ENCODE results near the gene USP22.

USP22 gene

GRCh38 chr17:21037117-21037803 is 5.6 kb downstream of the USP22 start:
- H3K9me3 ChIP-seq (ENCODE audit: control insufficient read depth, insufficient read depth, low read length), result no peaks in the 10 kb centered on the region
- H3K36me3 ChIP-seq (ENCODE audit: insufficient read depth, low read length), result peaks cover 7% of the 10 kb centered on the region
- H3K4me1 ChIP-seq (ENCODE audit: insufficient read depth, low read length), result peaks cover 50% of the 10 kb centered on the region
- H3K9ac ChIP-seq (ENCODE audit: low read depth, low read length), result no peak overlapping the region

DNA sequence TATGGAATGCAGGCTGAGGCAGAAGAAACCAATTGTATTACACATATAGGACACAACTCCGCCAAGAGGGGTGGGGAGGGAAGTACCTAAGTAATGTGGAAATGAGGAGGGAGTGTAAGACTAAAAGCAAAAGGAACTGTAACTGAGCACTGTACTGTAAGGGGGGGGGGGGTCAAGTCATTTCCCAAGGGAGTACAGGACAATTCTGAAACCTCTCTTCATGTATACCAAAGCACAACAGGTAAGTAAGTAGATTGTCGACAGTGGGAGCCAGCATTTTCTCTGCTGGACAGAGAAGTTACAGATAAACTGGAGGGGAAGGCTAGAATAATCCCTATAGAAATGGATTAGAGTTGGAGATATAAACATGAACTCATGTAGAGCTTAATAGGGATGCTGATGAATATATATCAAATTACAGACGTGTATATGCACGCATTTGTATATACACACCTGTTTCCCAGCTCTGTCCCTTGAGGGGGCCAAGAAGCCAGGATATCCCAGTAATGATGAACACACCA is 6.4 kb downstream of the USP22 start:
- Histone ChIP-seq H3K9ac (ENCODE audit: low read depth, low read length) (no peak overlapping the region), H3K9me3 (ENCODE audit: control insufficient read depth, insufficient read depth, low read length) (no peaks in the 10 kb centered on the region), H3K36me3 (ENCODE audit: insufficient read depth, low read length) (peaks cover 7% of the 10 kb centered on the region), H3K4me1 (ENCODE audit: insufficient read depth, low read length) (peaks cover 57% of the 10 kb centered on the region)

- Histone ChIP-seq H3K4me1 (ENCODE audit: insufficient read depth, low read length) (peaks cover 57% of the 10 kb centered on the region), H3K36me3 (ENCODE audit: insufficient read depth, low read length) (peaks cover 7% of the 10 kb centered on the region), H3K9me3 (ENCODE audit: control insufficient read depth, insufficient read depth, low read length) (no peaks in the 10 kb centered on the region), H3K9ac (ENCODE audit: low read depth, low read length) (no peak overlapping the region)
These were observed 7.4 kb downstream of the USP22 start for GRCh38 chr17:21035406-21035805.

DNA sequence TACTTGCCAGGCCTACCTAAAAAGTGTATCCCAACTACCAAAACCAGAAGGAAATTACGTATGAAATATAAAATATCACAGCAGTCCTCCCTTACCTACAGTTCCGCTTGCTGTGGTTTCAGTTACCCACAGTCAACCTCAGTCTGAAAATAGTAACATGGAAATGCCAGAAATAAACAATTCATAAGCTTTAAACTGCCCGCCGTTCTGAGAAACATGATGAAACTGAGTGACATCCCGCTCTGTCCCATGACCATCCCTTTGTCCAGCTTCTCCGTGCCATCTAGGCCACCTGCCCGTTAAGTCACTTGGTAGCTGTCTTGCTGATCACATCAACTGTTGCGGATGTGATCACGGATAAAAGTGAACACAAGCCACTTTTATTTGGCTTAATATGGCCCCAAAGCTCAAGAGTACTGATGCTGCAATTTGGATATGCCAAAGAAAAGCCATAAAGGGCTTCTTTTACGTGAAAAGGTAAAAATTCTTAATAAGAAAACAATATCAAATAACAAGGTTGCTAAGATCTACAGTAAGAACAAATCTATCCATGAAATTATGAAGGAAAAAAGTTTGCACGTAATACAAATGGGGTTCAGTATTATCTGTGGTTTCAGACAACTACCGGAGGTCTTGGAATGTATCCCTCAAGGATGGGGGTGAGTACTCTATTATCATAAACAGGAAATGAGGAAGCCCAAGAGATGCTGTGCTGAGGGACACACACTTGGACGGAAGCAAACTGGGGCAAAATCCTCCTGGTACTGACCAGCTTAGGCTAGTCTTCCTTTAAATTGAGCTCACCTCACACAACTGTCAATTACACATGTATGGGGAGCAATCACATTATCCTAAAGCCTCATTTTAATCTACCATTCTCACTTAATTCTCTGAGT is 8.2 kb downstream of the USP22 start:
- H3K9ac ChIP-seq (ENCODE audit: low read depth, low read length), result no peak overlapping the region
- peaks cover 53% of the 10 kb centered on the region for H3K4me1 ChIP-seq (ENCODE audit: insufficient read depth, low read length)

GRCh38 chr17:21033350-21033749 is 9.5 kb downstream of the USP22 start:
- no peaks in the 10 kb centered on the region for H3K9me3 ChIP-seq (ENCODE audit: control insufficient read depth, insufficient read depth, low read length)
- H3K9ac ChIP-seq (ENCODE audit: low read depth, low read length), result no peak overlapping the region
- peaks cover 50% of the 10 kb centered on the region for H3K4me1 ChIP-seq (ENCODE audit: insufficient read depth, low read length)
- H3K36me3 ChIP-seq (ENCODE audit: insufficient read depth, low read length), result peaks cover 2% of the 10 kb centered on the region

More for the DNA sequence above, 8.2 kb downstream of the USP22 start:
- Histone ChIP-seq H3K9me3 (ENCODE audit: control insufficient read depth, insufficient read depth, low read length) (no peaks in the 10 kb centered on the region), H3K36me3 (ENCODE audit: insufficient read depth, low read length) (peaks cover 5% of the 10 kb centered on the region)

DNA sequence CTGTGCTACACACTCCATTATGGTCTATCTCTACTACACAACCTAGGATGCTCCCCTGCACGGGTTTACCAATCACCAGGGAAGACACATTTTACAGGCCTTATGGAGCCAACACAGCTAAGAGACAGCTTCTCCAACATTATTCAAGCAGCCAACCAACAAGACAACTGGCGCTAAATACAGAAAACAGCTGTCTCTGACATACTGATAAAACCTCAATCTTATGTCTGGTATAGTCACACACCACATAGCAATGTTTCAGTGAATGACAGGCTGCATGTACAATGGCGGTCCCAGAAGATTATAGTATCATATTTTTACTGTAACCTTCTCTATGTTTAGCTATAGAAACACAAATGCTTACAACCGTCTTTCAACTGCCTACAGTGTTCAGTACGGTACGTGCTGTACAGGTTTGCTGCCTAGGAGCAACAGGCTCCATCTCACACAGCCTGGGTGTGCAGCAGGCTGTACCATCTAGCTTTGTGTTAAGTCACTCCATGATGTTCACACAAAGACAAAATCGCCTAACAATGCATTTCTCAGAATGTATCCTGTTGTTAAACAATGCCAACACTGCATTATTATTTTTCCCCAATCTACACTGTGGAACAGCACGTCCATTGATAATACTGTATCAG is 10.9 kb downstream of the USP22 start:
- Histone ChIP-seq H3K4me1 (ENCODE audit: insufficient read depth, low read length) (peaks cover 42% of the 10 kb centered on the region), H3K9me3 (ENCODE audit: control insufficient read depth, insufficient read depth, low read length) (no peaks in the 10 kb centered on the region), H3K9ac (ENCODE audit: low read depth, low read length) (no peak overlapping the region), H3K36me3 (ENCODE audit: insufficient read depth, low read length) (peaks cover 16% of the 10 kb centered on the region)

- Histone ChIP-seq H3K4me1 (ENCODE audit: insufficient read depth, low read length) (peaks cover 32% of the 10 kb centered on the region), H3K9ac (ENCODE audit: low read depth, low read length) (no peak overlapping the region), H3K9me3 (ENCODE audit: control insufficient read depth, insufficient read depth, low read length) (no peaks in the 10 kb centered on the region), H3K36me3 (ENCODE audit: insufficient read depth, low read length) (peaks cover 25% of the 10 kb centered on the region)
These were observed 12.4 kb downstream of the USP22 start for GRCh38 chr17:21030375-21030774.

- peaks cover 27% of the 10 kb centered on the region for H3K36me3 ChIP-seq (ENCODE audit: insufficient read depth, low read length)
- no peak overlapping the region for H3K9ac ChIP-seq (ENCODE audit: low read depth, low read length)
- H3K4me1 ChIP-seq (ENCODE audit: insufficient read depth, low read length), result peaks cover 24% of the 10 kb centered on the region
- no peaks in the 10 kb centered on the region for H3K9me3 ChIP-seq (ENCODE audit: control insufficient read depth, insufficient read depth, low read length)
These were observed 13.3 kb downstream of the USP22 start for GRCh38 chr17:21029515-21029914.

- peaks cover 28% of the 10 kb centered on the region for H3K36me3 ChIP-seq (ENCODE audit: insufficient read depth, low read length)
- H3K9ac ChIP-seq (ENCODE audit: low read depth, low read length), result no peak overlapping the region
- peaks cover 19% of the 10 kb centered on the region for H3K4me1 ChIP-seq (ENCODE audit: insufficient read depth, low read length)
These were observed 13.8 kb downstream of the USP22 start for GRCh38 chr17:21029036-21029435.

GRCh38 chr17:21028192-21028591 is 14.6 kb downstream of the USP22 start:
- no peaks in the 10 kb centered on the region for H3K9me3 ChIP-seq (ENCODE audit: control insufficient read depth, insufficient read depth, low read length)
- no peak overlapping the region for H3K9ac ChIP-seq (ENCODE audit: low read depth, low read length)
- H3K4me1 ChIP-seq (ENCODE audit: insufficient read depth, low read length), result peaks cover 13% of the 10 kb centered on the region; the same call in 1 of the 2 replicates
- peaks cover 33% of the 10 kb centered on the region for H3K36me3 ChIP-seq (ENCODE audit: insufficient read depth, low read length)

More at GRCh38 chr17:21029036-21029435, 13.8 kb downstream of the USP22 start:
- no peaks in the 10 kb centered on the region for H3K9me3 ChIP-seq (ENCODE audit: control insufficient read depth, insufficient read depth, low read length)

DNA sequence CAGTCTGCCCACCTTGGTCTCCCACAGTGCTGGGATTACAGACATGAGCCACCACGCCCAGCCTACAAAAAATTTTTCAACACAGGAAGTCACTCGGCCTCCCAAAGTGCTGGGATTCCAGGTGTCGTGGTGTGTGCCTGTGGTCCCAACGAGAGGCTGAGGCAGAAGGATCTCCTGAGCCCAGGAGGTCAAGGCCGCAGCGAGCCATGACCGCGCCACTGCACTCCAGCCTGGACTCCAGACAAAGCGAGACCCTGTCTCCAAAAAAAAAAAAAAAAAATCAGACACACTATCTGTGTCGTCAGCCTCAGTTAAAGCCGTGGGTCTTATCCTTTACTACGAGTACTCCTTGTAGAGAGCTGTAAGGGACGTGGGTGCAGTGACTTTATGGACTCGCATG is 15.8 kb downstream of the USP22 start:
- Histone ChIP-seq H3K9ac (ENCODE audit: low read depth, low read length) (no peak overlapping the region), H3K36me3 (ENCODE audit: insufficient read depth, low read length) (peaks cover 33% of the 10 kb centered on the region), H3K9me3 (ENCODE audit: control insufficient read depth, insufficient read depth, low read length) (no peaks in the 10 kb centered on the region), H3K4me1 (ENCODE audit: insufficient read depth, low read length) (peaks cover 5% of the 10 kb centered on the region; the same call in 1 of the 2 replicates)

GRCh38 chr17:21025451-21025850 is 17.4 kb downstream of the USP22 start:
- Histone ChIP-seq H3K9me3 (ENCODE audit: control insufficient read depth, insufficient read depth, low read length) (no peaks in the 10 kb centered on the region), H3K4me1 (ENCODE audit: insufficient read depth, low read length) (no peaks in the 10 kb centered on the region), H3K9ac (ENCODE audit: low read depth, low read length) (no peak overlapping the region), H3K36me3 (ENCODE audit: insufficient read depth, low read length) (peaks cover 43% of the 10 kb centered on the region)

DNA sequence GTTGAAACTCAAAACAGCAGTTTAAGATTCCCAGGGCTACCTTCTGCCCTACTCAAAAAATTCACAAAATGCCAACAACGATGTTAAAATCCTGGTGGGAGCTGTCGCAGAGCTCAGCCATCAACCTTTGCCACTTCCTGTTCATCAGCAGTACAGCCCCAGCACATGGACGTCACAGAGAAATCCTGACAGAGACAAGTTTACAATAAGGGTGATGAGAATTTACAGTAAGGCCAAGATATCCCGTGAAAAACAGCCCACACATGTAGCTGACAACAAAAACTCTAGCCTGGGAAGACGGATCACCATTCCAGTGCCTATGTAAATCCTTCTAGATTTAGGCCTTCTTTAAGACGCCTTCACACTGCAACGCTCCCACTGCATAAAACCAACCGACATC is 18.8 kb downstream of the USP22 start:
- H3K4me1 ChIP-seq (ENCODE audit: insufficient read depth, low read length), result no peaks in the 10 kb centered on the region
- no peaks in the 10 kb centered on the region for H3K9me3 ChIP-seq (ENCODE audit: control insufficient read depth, insufficient read depth, low read length)
- peaks cover 57% of the 10 kb centered on the region for H3K36me3 ChIP-seq (ENCODE audit: insufficient read depth, low read length)
- H3K9ac ChIP-seq (ENCODE audit: low read depth, low read length), result no peak overlapping the region

DNA sequence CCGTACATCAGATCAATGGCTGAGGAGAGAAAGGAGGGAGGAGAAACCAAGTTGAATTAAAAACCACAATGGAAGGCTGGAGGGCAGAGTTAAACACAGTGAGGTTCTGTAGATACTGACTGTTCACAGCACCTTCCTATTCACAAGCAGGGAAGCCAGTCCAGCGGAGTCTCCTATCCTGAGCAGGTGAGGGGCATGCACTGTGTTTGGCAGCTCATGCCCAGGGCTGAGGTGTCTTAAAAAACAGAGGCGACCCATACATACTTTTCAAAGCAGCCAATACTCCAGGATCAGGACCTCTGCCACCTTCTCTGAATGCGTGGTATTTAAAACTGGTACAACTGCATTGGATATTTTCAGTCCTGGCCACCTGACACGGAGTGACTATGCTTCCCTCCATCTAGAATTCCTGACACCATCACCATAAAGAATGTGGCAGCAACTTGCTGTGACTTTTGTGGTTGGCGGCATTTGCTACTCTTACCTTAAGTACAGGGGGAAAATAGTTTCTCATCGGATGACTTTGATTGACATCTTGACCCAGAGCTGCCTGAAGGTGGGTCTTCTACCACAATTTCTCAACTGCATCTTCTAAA is 21.5 kb downstream of the USP22 start:
- H3K9ac ChIP-seq (ENCODE audit: low read depth, low read length), result no peak overlapping the region
- H3K4me1 ChIP-seq (ENCODE audit: insufficient read depth, low read length), result no peaks in the 10 kb centered on the region
- H3K9me3 ChIP-seq (ENCODE audit: control insufficient read depth, insufficient read depth, low read length), result no peaks in the 10 kb centered on the region
- peaks cover 65% of the 10 kb centered on the region for H3K36me3 ChIP-seq (ENCODE audit: insufficient read depth, low read length)

Data from ES-I3 (cell line).